Measurements from ENCODE around the gene PRKCH.

The PRKCH gene

DNA sequence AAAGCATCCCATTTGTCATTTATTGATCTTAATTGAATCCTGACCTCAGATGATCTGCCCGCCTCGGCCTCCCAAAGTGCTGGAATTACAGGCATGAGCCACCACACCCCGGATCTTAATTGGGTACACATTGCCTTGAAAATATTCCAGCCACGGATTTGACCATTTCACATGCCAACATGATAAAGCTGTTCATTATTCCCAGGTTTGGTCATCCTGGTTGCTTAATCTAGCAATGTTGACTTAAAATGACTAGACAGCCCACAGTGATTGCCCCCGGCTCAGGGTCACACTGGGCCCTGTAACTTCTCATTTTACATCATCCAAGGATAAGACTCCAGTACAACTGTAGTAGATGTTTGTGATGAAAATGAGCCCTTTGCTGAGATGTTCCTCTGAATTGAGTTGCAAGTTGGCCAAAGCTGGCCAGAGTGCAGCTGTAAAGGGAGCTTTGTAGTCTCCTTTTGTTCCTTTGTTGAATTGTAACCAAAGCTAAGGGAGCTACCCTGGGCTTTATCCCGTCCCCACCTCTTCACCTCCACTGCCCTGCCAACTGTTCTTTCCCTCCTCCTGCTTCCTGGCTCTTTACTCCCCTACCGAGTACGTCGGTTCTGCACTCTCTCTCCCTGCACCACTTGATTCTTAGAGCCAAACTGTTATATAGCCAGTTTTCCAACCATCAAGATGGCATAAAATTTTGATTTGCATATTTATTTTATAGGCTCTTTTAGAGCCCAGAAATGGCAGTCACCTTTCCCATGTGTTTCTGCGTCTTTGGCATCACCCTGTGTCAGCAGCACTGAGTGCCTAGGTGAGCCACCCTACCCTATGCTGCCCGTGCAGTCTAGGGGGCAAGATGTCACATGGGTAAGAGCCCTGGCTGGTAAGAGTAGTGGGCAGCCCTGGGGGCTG lies 232.6 kb downstream of the PRKCH start:
- H3K4me1 ChIP-seq (ENCODE audit: insufficient read depth, low read length, poor library complexity, severe bottlenecking): no peaks in the 10 kb centered on the region
- H3K36me3 ChIP-seq (ENCODE audit: insufficient read depth, low read length): peaks cover 36% of the 10 kb centered on the region; the same call in 1 of the 2 replicates
- H3K9ac ChIP-seq (ENCODE audit: low read depth, low read length, poor library complexity, severe bottlenecking): no peak overlapping the region
- no peaks in the 10 kb centered on the region for H3K9me3 ChIP-seq (ENCODE audit: insufficient read depth, low read depth, low read length)
- TF ChIP-seq, protein P1, sequence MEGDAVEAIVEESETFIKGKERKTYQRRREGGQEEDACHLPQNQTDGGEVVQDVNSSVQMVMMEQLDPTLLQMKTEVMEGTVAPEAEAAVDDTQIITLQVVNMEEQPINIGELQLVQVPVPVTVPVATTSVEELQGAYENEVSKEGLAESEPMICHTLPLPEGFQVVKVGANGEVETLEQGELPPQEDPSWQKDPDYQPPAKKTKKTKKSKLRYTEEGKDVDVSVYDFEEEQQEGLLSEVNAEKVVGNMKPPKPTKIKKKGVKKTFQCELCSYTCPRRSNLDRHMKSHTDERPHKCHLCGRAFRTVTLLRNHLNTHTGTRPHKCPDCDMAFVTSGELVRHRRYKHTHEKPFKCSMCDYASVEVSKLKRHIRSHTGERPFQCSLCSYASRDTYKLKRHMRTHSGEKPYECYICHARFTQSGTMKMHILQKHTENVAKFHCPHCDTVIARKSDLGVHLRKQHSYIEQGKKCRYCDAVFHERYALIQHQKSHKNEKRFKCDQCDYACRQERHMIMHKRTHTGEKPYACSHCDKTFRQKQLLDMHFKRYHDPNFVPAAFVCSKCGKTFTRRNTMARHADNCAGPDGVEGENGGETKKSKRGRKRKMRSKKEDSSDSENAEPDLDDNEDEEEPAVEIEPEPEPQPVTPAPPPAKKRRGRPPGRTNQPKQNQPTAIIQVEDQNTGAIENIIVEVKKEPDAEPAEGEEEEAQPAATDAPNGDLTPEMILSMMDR (conservative IDR thresholded peaks at IDR 0.05; ENCODE audit: low read length): no peak
- no peak for TF ChIP-seq EZH2phosphoT487 (IDR thresholded peaks at IDR 0.05; ENCODE audit: borderline replicate concordance)
- no peaks in the 10 kb centered on the region for H3K79me2 ChIP-seq (ENCODE audit: insufficient read depth, low read length)
- no peaks in the 10 kb centered on the region for H3K9me2 ChIP-seq (replicated peaks; ENCODE audit: low read depth, low read length)
- no peak overlapping the region for H3K4me3 ChIP-seq (ENCODE audit: low read length, poor library complexity, severe bottlenecking)
- no peaks in the 10 kb centered on the region for H3K27me3 ChIP-seq (ENCODE audit: insufficient read depth, low read length, poor library complexity, severe bottlenecking)
- no peaks in the 10 kb centered on the region for H4K20me1 ChIP-seq (ENCODE audit: insufficient read depth, low read length, poor library complexity, severe bottlenecking)
- H3F3A ChIP-seq (ENCODE audit: low read depth): no peaks in the 10 kb centered on the region
- no peak overlapping the region for H2AFZ ChIP-seq (ENCODE audit: low read length)
- no peak overlapping the region for H3K4me2 ChIP-seq (ENCODE audit: low read depth, low read length, poor library complexity, severe bottlenecking)

DNA sequence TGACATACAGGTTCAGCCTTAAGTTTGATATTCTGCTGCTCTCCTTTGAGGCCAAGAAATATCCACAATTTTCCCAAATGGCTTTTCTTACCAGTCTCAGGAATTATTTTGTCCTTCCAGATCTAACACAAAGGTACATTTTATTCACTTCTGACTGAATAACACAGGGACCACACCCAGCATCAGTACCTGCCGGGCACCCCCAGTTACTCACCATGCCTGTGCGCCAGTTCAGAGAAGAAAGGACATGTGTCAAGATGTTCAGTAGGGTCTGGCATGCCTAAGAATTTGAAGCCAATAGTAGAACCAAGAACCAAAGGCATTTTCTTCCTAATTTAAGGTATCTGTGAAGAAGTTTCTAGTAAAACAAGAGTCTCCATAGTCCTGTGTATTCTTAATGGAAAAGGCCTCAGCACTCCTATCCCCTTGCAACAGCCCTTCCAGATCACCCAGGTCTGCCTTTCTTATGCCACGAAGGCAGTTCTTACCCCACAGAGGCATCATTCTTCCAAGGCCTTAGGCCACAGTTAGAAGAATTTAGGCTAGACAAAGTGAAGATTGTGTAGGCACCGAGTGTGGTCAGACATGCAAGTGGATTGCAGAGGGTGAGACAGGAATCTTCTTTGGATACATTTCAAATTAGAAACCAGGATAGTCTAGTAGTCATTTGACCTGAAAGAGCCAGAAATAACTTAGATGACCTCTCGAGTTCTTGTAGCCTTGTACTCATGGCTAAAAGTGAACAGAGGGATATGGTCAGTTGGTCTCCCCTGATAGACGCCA lies 233.9 kb downstream of the PRKCH start:
- H3K9ac ChIP-seq (ENCODE audit: low read depth, low read length, poor library complexity, severe bottlenecking): no peak overlapping the region
- H3K4me1 ChIP-seq (ENCODE audit: insufficient read depth, low read length, poor library complexity, severe bottlenecking): no peaks in the 10 kb centered on the region
- peaks cover 23% of the 10 kb centered on the region; the same call in 1 of the 2 replicates for H3K36me3 ChIP-seq (ENCODE audit: insufficient read depth, low read length)
- H3K9me2 ChIP-seq (replicated peaks; ENCODE audit: low read depth, low read length): no peaks in the 10 kb centered on the region
- H3K27me3 ChIP-seq (ENCODE audit: insufficient read depth, low read length, poor library complexity, severe bottlenecking): no peaks in the 10 kb centered on the region
- H3K79me2 ChIP-seq (ENCODE audit: insufficient read depth, low read length): no peaks in the 10 kb centered on the region
- TF ChIP-seq, protein P1 (conservative IDR thresholded peaks at IDR 0.05; ENCODE audit: low read length): no peak
- no peak for TF ChIP-seq EZH2phosphoT487 (IDR thresholded peaks at IDR 0.05; ENCODE audit: borderline replicate concordance)
- H3K4me2 ChIP-seq (ENCODE audit: low read depth, low read length, poor library complexity, severe bottlenecking): no peak overlapping the region
- H2AFZ ChIP-seq (ENCODE audit: low read length): no peak overlapping the region
- H3K9me3 ChIP-seq (ENCODE audit: insufficient read depth, low read depth, low read length): no peaks in the 10 kb centered on the region
- no peak overlapping the region for H3K4me3 ChIP-seq (ENCODE audit: low read length, poor library complexity, severe bottlenecking)
- no peaks in the 10 kb centered on the region for H4K20me1 ChIP-seq (ENCODE audit: insufficient read depth, low read length, poor library complexity, severe bottlenecking)
- H3F3A ChIP-seq (ENCODE audit: low read depth): no peaks in the 10 kb centered on the region

DNA sequence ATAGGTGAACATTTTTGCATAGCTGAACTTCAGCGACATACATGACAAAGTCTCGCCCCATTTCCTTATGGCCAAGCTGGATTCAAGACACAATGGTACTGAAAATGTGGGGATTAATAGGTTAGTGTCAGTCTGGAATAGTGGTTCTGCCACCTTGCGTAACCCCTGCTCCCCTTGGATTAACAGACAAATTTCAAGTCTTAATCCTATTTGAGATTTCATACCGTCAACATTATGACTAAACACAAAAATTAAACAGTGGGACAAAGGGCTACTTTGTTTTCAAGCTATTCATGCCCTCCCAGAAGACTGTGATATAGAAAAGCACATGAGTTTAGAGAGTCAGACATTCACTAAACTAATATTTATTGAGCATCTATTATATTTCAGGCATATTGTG lies 235.1 kb downstream of the PRKCH start:
- Histone ChIP-seq H4K20me1 (ENCODE audit: insufficient read depth, low read length, poor library complexity, severe bottlenecking) (no peaks in the 10 kb centered on the region), H3K9me2 (replicated peaks; ENCODE audit: low read depth, low read length) (no peaks in the 10 kb centered on the region), H3K79me2 (ENCODE audit: insufficient read depth, low read length) (no peaks in the 10 kb centered on the region), H3K9ac (ENCODE audit: low read depth, low read length, poor library complexity, severe bottlenecking) (no peak overlapping the region), H3K36me3 (ENCODE audit: insufficient read depth, low read length) (peaks cover 11% of the 10 kb centered on the region; the same call in 1 of the 2 replicates), H3K4me3 (ENCODE audit: low read length, poor library complexity, severe bottlenecking) (no peak overlapping the region), H3K4me2 (ENCODE audit: low read depth, low read length, poor library complexity, severe bottlenecking) (no peak overlapping the region), H3F3A (ENCODE audit: low read depth) (no peaks in the 10 kb centered on the region), H3K4me1 (ENCODE audit: insufficient read depth, low read length, poor library complexity, severe bottlenecking) (no peaks in the 10 kb centered on the region), H2AFZ (ENCODE audit: low read length) (no peak overlapping the region), H3K9me3 (ENCODE audit: insufficient read depth, low read depth, low read length) (no peaks in the 10 kb centered on the region), H3K27me3 (ENCODE audit: insufficient read depth, low read length, poor library complexity, severe bottlenecking) (no peaks in the 10 kb centered on the region)
- no peak for TF ChIP-seq EZH2phosphoT487 (IDR thresholded peaks at IDR 0.05; ENCODE audit: borderline replicate concordance)
- TF ChIP-seq, protein P1 (conservative IDR thresholded peaks at IDR 0.05; ENCODE audit: low read length): no peak

Measured in Loucy (cell line).